HEK293 (cell line): ENCODE data around the gene NFIC.

Source experiments
- CTCF ChIP-seq: fragments of 450-650 bp; formaldehyde crosslinking; IDR thresholded peaks from 2 replicates; pipeline ENCODE4 v1.5.1; 2016; ENCODE audit warnings: missing biosample characterization, missing genetic modification characterization
- GFI1B ChIP-seq: fragments of 450-650 bp; formaldehyde crosslinking; IDR thresholded peaks from 2 replicates; pipeline ENCODE4 v1.5.1; 2016; ENCODE audit warnings: missing biosample characterization, missing genetic modification characterization
- MEIS1 ChIP-seq: sonication (generic); formaldehyde crosslinking; IDR thresholded peaks from 2 replicates; pipeline ENCODE4 v1.8.1; 2022; ENCODE audit warnings: missing genetic modification reagents, mild to moderate bottlenecking, borderline replicate concordance
- MZF1 ChIP-seq: fragments of 450-650 bp; formaldehyde crosslinking; IDR thresholded peaks from 2 replicates; pipeline ENCODE4 v1.5.1; 2017; ENCODE audit warnings: missing biosample characterization, missing genetic modification characterization, borderline replicate concordance
- OSR2 ChIP-seq: fragments of 450-650 bp; formaldehyde crosslinking; IDR thresholded peaks from 2 replicates; pipeline ENCODE4 v1.5.1; 2016; ENCODE audit warnings: missing biosample characterization, missing genetic modification characterization
- OVOL3 ChIP-seq: fragments of 450-650 bp; formaldehyde crosslinking; IDR thresholded peaks from 2 replicates; pipeline ENCODE4 v1.5.1; 2016; ENCODE audit warnings: missing biosample characterization, missing genetic modification characterization
- PBX3 ChIP-seq: sonication (generic); formaldehyde crosslinking; IDR thresholded peaks from 2 replicates; pipeline ENCODE4 v1.8.1; 2022; ENCODE audit warnings: mild to moderate bottlenecking, moderate library complexity, missing genetic modification reagents
- ZFHX2 ChIP-seq: fragments of 450-650 bp; formaldehyde crosslinking; conservative IDR thresholded peaks from 2 replicates; pipeline ENCODE4 v1.5.1; 2016; ENCODE audit warnings: missing biosample characterization, missing genetic modification characterization
- ZIC2 ChIP-seq: fragments of 450-650 bp; formaldehyde crosslinking; IDR thresholded peaks from 2 replicates; pipeline ENCODE4 v1.5.1; 2016; ENCODE audit warnings: missing biosample characterization, missing genetic modification characterization
- ZNF112 ChIP-seq: fragments of 450-650 bp; formaldehyde crosslinking; IDR thresholded peaks from 2 replicates; pipeline ENCODE4 v1.5.0; 2017; ENCODE audit warnings: missing biosample characterization, missing genetic modification characterization
- ZNF140 ChIP-seq: fragments of 450-650 bp; formaldehyde crosslinking; IDR thresholded peaks from 2 replicates; pipeline ENCODE4 v1.5.1; 2016; ENCODE audit warnings: missing biosample characterization, missing genetic modification characterization
- ZNF148 ChIP-seq: fragments of 450-650 bp; formaldehyde crosslinking; IDR thresholded peaks from 2 replicates; pipeline ENCODE4 v1.5.0; 2017; ENCODE audit warnings: missing biosample characterization, missing genetic modification characterization, borderline replicate concordance
- ZNF2 ChIP-seq: fragments of 450-650 bp; formaldehyde crosslinking; IDR thresholded peaks from 2 replicates; pipeline ENCODE4 v1.5.1; 2016; ENCODE audit warnings: missing biosample characterization, missing genetic modification characterization
- ZNF26 ChIP-seq: fragments of 450-650 bp; formaldehyde crosslinking; IDR thresholded peaks from 2 replicates; pipeline ENCODE4 v1.5.1; 2016; ENCODE audit warnings: missing biosample characterization, missing genetic modification characterization
- ZNF280C ChIP-seq: fragments of 450-650 bp; formaldehyde crosslinking; IDR thresholded peaks from 2 replicates; pipeline ENCODE4 v1.5.1; 2016; ENCODE audit warnings: missing biosample characterization, missing genetic modification characterization
- ZNF292 ChIP-seq: fragments of 450-650 bp; formaldehyde crosslinking; IDR thresholded peaks from 2 replicates; pipeline ENCODE4 v1.5.1; 2016; ENCODE audit warnings: low read depth, missing biosample characterization, missing genetic modification characterization, borderline replicate concordance
- ZNF341 ChIP-seq: fragments of 450-650 bp; formaldehyde crosslinking; IDR thresholded peaks from 2 replicates; pipeline ENCODE4; 2016; ENCODE audit warnings: low read depth, missing biosample characterization, missing genetic modification characterization
- ZNF426 ChIP-seq: fragments of 450-650 bp; formaldehyde crosslinking; IDR thresholded peaks from 2 replicates; pipeline ENCODE4 v1.5.1; 2017; ENCODE audit warnings: missing biosample characterization, missing genetic modification characterization, mild to moderate bottlenecking, inconsistent platforms, moderate library complexity
- ZNF521 ChIP-seq: fragments of 450-650 bp; formaldehyde crosslinking; IDR thresholded peaks from 2 replicates; pipeline ENCODE4 v1.5.1; 2017; ENCODE audit warnings: missing biosample characterization, mild to moderate bottlenecking, missing genetic modification characterization
- ZNF529 ChIP-seq: fragments of 450-650 bp; formaldehyde crosslinking; IDR thresholded peaks from 2 replicates; pipeline ENCODE4 v1.5.1; 2017; ENCODE audit warnings: missing genetic modification characterization, missing biosample characterization; ENCODE audit not compliant: insufficient replicate concordance
- ZNF560 ChIP-seq: fragments of 450-650 bp; formaldehyde crosslinking; IDR thresholded peaks from 2 replicates; pipeline ENCODE4 v1.5.1; 2017; ENCODE audit warnings: missing biosample characterization, missing genetic modification characterization, borderline replicate concordance
- ZNF654 ChIP-seq: fragments of 450-650 bp; formaldehyde crosslinking; IDR thresholded peaks from 2 replicates; pipeline ENCODE4 v1.5.1; 2016; ENCODE audit warnings: low read depth, missing biosample characterization, missing genetic modification characterization
- ZNF701 ChIP-seq: fragments of 450-650 bp; formaldehyde crosslinking; IDR thresholded peaks from 2 replicates; pipeline ENCODE4 v1.5.1; 2016; ENCODE audit warnings: missing biosample characterization, missing genetic modification characterization
- ZNF776 ChIP-seq: fragments of 450-650 bp; formaldehyde crosslinking; IDR thresholded peaks from 2 replicates; pipeline ENCODE4 v1.5.0; 2017; ENCODE audit warnings: missing biosample characterization, missing genetic modification characterization, borderline replicate concordance
- ZNF777 ChIP-seq: fragments of 450-650 bp; formaldehyde crosslinking; IDR thresholded peaks from 2 replicates; pipeline ENCODE4 v1.5.1; 2017; ENCODE audit warnings: missing biosample characterization, missing genetic modification characterization, borderline replicate concordance
- ZNF791 ChIP-seq: fragments of 450-650 bp; formaldehyde crosslinking; IDR thresholded peaks from 2 replicates; pipeline ENCODE4 v1.5.1; 2016; ENCODE audit warnings: missing biosample characterization, missing genetic modification characterization
- ZNF843 ChIP-seq: fragments of 450-650 bp; formaldehyde crosslinking; IDR thresholded peaks from 2 replicates; pipeline ENCODE4 v1.5.1; 2016; ENCODE audit warnings: missing biosample characterization, missing genetic modification characterization
- ZSCAN16 ChIP-seq: fragments of 450-650 bp; formaldehyde crosslinking; IDR thresholded peaks from 2 replicates; pipeline ENCODE4 v1.5.1; 2016; ENCODE audit warnings: missing biosample characterization, missing genetic modification characterization
- ZSCAN30 ChIP-seq: fragments of 450-650 bp; IDR thresholded peaks from 2 replicates; pipeline ENCODE4 v1.5.1; 2018; ENCODE audit warnings: missing biosample characterization, mild to moderate bottlenecking, missing genetic modification characterization, moderate library complexity
- ZSCAN5A ChIP-seq: fragments of 450-650 bp; formaldehyde crosslinking; IDR thresholded peaks from 2 replicates; pipeline ENCODE4 v1.5.1; 2016; ENCODE audit warnings: missing biosample characterization, missing genetic modification characterization

The NFIC gene

GRCh38 chr19:3471954-3472655 lies 105.7 kb downstream of the NFIC start (continued):
- TF ChIP-seq ZSCAN5A (no peak), ZNF529 (tag by site-specific recombination) (no peak), ZNF26 (tag by site-specific recombination) (no peak), ZNF777 (no peak), MZF1 (tag by site-specific recombination) (no peak), ZNF701 (no peak), ZNF776 (tag by site-specific recombination) (no peak), PBX3 (CRISPR knock-in tag) (no peak), ZNF654 (tag by site-specific recombination) (peak; percentile 73), ZNF426 (tag by site-specific recombination) (no peak), ZNF2 (tag by site-specific recombination) (0 out of 2 replicates have a peak, but pooled peaks have one; percentile 32), OSR2 (tag by site-specific recombination) (no peak), ZNF843 (tag by site-specific recombination) (no peak), ZNF148 (tag by site-specific recombination) (no peak), ZSCAN16 (no peak), CTCF (tag by site-specific recombination) (peak; percentile 79), ZNF112 (tag by site-specific recombination) (no peak), ZNF341 (peak; percentile 46; the same call in 1 of the 2 replicates), ZNF280C (tag by site-specific recombination) (no peak), GFI1B (tag by site-specific recombination) (no peak), ZIC2 (tag by site-specific recombination) (no peak), MEIS1 (CRISPR knock-in tag) (no peak), ZFHX2 (tag by site-specific recombination) (peak; percentile 66), ZNF140 (tag by site-specific recombination) (no peak), ZNF791 (tag by site-specific recombination) (no peak), ZNF560 (tag by site-specific recombination) (no peak), OVOL3 (tag by site-specific recombination) (no peak), ZSCAN30 (no peak), ZNF292 (tag by site-specific recombination) (no peak), ZNF521 (no peak)
